Liver (tissue), 3 donors: ENCODE data around the gene SAA1.

ENCODE experiments used
- EGR1 ChIP-seq, 2 donors: IDR thresholded peaks; 2 replicates each; pipeline ENCODE4 v1.6.1; 2016 to 2018; ENCODE audit warnings: antibody characterized with exemption in 2 of 2, low read depth in 2 of 2
- GABPA ChIP-seq, 2 donors: IDR thresholded peaks in 1 of 2; conservative IDR thresholded peaks in 1 of 2; 2 replicates each; pipeline ENCODE4 v1.6.1; 2016; ENCODE audit warnings: antibody characterized with exemption in 2 of 2, mild to moderate bottlenecking in 1 of 2, moderate library complexity in 1 of 2
- HNF4A ChIP-seq, 2 donors: conservative IDR thresholded peaks; 2 replicates each; pipeline ENCODE4 v1.6.1; 2016; ENCODE audit warnings: antibody characterized with exemption in 2 of 2, mild to moderate bottlenecking in 2 of 2
- JUND ChIP-seq, 2 donors: IDR thresholded peaks; 2 replicates each; pipeline ENCODE4 v1.6.1; 2016; ENCODE audit warnings: antibody characterized with exemption in 2 of 2
- RAD21 ChIP-seq, 2 donors: IDR thresholded peaks; 2 replicates each; pipeline ENCODE4 v1.6.1; 2016; ENCODE audit warnings: antibody characterized with exemption in 2 of 2, mild to moderate bottlenecking in 2 of 2
- RXRA ChIP-seq, 2 donors: IDR thresholded peaks; 2 replicates each; pipeline ENCODE4 v1.6.1; 2017 to 2018; ENCODE audit warnings: antibody characterized with exemption in 2 of 2, mild to moderate bottlenecking in 1 of 2
- SP1 ChIP-seq: IDR thresholded peaks from 2 replicates; pipeline ENCODE4 v1.6.1; 2018; ENCODE audit warnings: antibody characterized with exemption, mild to moderate bottlenecking
- TAF1 ChIP-seq: conservative IDR thresholded peaks from 2 replicates; pipeline ENCODE4 v1.6.1; 2016; ENCODE audit warnings: antibody characterized with exemption, mild to moderate bottlenecking
- YY1 ChIP-seq: IDR thresholded peaks from 2 replicates; pipeline ENCODE4 v1.6.1; 2016; ENCODE audit warnings: antibody characterized with exemption, mild to moderate bottlenecking
- TF ChIP-seq, protein P1 (sequence below): fragments of 150-350 bp; IDR thresholded peaks from 2 replicates; pipeline ENCODE4 v1.5.1; 2017; ENCODE audit warnings: improper control_type of control experiment, low read depth, low read length; ENCODE audit not compliant: missing input control
- TF ChIP-seq, protein P2 (sequence below): IDR thresholded peaks from 2 replicates; pipeline ENCODE4 v1.6.1; 2016; ENCODE audit warnings: antibody characterized with exemption, mild to moderate bottlenecking
- TF ChIP-seq, protein P3 (sequence below): IDR thresholded peaks from 2 replicates; pipeline ENCODE4 v1.6.1; 2016; ENCODE audit warnings: antibody characterized with exemption
- TF ChIP-seq, protein P4 (sequence below): IDR thresholded peaks from 2 replicates; pipeline ENCODE4 v1.6.1; 2016; ENCODE audit warnings: antibody characterized with exemption
- TF ChIP-seq, protein P5 (sequence below): IDR thresholded peaks from 2 replicates; pipeline ENCODE4 v1.6.1; 2016; ENCODE audit warnings: antibody characterized with exemption
- donor health status: healthy.
- donor health status: healthy.

DNA sequence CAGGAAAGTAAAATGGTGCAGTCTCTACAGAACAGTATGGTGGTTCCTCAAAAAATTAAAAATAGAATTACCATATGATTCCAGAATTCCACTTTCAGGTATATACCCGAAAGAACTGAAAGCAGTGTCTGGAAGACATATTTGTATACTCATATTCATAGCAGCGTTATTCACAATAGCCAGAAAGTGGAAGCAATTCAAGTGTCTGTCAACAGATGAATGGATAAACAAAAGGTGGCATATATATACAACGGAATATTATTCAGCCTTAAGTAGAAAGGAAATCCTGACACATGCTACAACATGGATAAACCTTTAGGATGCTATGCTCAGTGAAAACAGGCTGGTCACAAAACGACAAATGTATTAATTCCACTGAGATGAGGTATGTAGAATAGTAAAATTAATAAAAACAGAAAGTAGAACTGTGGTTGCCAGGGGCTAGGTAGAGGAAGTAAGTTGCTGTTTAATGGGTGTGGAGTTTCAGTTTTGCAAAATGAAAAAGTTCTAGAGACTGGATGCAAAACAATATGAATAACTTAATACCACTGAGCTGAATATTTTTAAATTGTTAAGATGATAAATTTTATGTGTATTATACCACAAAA lies 14.5 kb downstream of the SAA1 start:
- TF ChIP-seq, protein P1, sequence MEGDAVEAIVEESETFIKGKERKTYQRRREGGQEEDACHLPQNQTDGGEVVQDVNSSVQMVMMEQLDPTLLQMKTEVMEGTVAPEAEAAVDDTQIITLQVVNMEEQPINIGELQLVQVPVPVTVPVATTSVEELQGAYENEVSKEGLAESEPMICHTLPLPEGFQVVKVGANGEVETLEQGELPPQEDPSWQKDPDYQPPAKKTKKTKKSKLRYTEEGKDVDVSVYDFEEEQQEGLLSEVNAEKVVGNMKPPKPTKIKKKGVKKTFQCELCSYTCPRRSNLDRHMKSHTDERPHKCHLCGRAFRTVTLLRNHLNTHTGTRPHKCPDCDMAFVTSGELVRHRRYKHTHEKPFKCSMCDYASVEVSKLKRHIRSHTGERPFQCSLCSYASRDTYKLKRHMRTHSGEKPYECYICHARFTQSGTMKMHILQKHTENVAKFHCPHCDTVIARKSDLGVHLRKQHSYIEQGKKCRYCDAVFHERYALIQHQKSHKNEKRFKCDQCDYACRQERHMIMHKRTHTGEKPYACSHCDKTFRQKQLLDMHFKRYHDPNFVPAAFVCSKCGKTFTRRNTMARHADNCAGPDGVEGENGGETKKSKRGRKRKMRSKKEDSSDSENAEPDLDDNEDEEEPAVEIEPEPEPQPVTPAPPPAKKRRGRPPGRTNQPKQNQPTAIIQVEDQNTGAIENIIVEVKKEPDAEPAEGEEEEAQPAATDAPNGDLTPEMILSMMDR: no peak
- TF ChIP-seq, protein P2, sequence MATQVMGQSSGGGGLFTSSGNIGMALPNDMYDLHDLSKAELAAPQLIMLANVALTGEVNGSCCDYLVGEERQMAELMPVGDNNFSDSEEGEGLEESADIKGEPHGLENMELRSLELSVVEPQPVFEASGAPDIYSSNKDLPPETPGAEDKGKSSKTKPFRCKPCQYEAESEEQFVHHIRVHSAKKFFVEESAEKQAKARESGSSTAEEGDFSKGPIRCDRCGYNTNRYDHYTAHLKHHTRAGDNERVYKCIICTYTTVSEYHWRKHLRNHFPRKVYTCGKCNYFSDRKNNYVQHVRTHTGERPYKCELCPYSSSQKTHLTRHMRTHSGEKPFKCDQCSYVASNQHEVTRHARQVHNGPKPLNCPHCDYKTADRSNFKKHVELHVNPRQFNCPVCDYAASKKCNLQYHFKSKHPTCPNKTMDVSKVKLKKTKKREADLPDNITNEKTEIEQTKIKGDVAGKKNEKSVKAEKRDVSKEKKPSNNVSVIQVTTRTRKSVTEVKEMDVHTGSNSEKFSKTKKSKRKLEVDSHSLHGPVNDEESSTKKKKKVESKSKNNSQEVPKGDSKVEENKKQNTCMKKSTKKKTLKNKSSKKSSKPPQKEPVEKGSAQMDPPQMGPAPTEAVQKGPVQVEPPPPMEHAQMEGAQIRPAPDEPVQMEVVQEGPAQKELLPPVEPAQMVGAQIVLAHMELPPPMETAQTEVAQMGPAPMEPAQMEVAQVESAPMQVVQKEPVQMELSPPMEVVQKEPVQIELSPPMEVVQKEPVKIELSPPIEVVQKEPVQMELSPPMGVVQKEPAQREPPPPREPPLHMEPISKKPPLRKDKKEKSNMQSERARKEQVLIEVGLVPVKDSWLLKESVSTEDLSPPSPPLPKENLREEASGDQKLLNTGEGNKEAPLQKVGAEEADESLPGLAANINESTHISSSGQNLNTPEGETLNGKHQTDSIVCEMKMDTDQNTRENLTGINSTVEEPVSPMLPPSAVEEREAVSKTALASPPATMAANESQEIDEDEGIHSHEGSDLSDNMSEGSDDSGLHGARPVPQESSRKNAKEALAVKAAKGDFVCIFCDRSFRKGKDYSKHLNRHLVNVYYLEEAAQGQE: no peak
- TF ChIP-seq, protein P3, sequence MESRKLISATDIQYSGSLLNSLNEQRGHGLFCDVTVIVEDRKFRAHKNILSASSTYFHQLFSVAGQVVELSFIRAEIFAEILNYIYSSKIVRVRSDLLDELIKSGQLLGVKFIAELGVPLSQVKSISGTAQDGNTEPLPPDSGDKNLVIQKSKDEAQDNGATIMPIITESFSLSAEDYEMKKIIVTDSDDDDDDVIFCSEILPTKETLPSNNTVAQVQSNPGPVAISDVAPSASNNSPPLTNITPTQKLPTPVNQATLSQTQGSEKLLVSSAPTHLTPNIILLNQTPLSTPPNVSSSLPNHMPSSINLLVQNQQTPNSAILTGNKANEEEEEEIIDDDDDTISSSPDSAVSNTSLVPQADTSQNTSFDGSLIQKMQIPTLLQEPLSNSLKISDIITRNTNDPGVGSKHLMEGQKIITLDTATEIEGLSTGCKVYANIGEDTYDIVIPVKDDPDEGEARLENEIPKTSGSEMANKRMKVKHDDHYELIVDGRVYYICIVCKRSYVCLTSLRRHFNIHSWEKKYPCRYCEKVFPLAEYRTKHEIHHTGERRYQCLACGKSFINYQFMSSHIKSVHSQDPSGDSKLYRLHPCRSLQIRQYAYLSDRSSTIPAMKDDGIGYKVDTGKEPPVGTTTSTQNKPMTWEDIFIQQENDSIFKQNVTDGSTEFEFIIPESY: no peak
- no peak for TF ChIP-seq JUND (IDR thresholded peaks at IDR 0.05)
- TF ChIP-seq, protein P4, sequence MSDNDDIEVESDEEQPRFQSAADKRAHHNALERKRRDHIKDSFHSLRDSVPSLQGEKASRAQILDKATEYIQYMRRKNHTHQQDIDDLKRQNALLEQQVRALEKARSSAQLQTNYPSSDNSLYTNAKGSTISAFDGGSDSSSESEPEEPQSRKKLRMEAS: no peak
- TF ChIP-seq SP1: no peak
- TF ChIP-seq GABPA (IDR thresholded peaks at IDR 0.05 in 1 of 2, conservative IDR thresholded peaks at IDR 0.05 in 1 of 2): no peak
- TF ChIP-seq, protein P5, sequence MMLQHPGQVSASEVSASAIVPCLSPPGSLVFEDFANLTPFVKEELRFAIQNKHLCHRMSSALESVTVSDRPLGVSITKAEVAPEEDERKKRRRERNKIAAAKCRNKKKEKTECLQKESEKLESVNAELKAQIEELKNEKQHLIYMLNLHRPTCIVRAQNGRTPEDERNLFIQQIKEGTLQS: no peak
- no peak for TF ChIP-seq TAF1
- TF ChIP-seq RXRA (IDR thresholded peaks at IDR 0.05): no peak
- no peak for TF ChIP-seq EGR1 (IDR thresholded peaks at IDR 0.05; ENCODE audit: low read depth in 2 of 2)
- TF ChIP-seq YY1: no peak
- no peak for TF ChIP-seq RAD21 (IDR thresholded peaks at IDR 0.05)
- no peak for TF ChIP-seq HNF4A (conservative IDR thresholded peaks at IDR 0.05)
